ENCODE data around the gene ADI1. TPM values are rescaled to one million over a fixed set of nuclear protein-coding genes. Genes with fewer than 3 reads are reported as not detected.

Gene ADI1
- total and polyA plus RNA-seq, 2 of the 8 experiments (the other 6 are each of a cell fraction or from before 2014, with no cell fraction given), result 12.2 to 40.2 TPM

GRCh38 chr2:3459185-3460015 lies 59.9 kb downstream of the ADI1 start:
- H3K23me2 ChIP-seq (ENCODE audit: low read depth, low read length), result no peaks in the 10 kb centered on the region
- H2BK15ac ChIP-seq (ENCODE audit: low read length), result no peak overlapping the region
- H3K9me3 ChIP-seq (ENCODE audit: insufficient read depth in 2 of 2, low read depth in 1 of 2, low read length in 1 of 2), result no peaks in the 10 kb centered on the region
- no peak overlapping the region for H2BK12ac ChIP-seq (ENCODE audit: low read depth, low read length)
- no peaks in the 10 kb centered on the region; the same call in 1 of the 2 replicates for H3K79me1 ChIP-seq (ENCODE audit: low read depth, low read length)
- no peak overlapping the region for H3K18ac ChIP-seq (ENCODE audit: extremely low read depth, low read length)
- no peak overlapping the region for H3K14ac ChIP-seq (ENCODE audit: insufficient read length)
- H3K79me2 ChIP-seq (ENCODE audit: control insufficient read depth in 1 of 2, insufficient read depth in 2 of 2, low read length in 2 of 2), result no peaks in the 10 kb centered on the region
- no peak overlapping the region for H4K5ac ChIP-seq (ENCODE audit: insufficient read length, low read depth, low read length)
- no peak overlapping the region for H2AFZ ChIP-seq (ENCODE audit: low read length)
- H3K27ac ChIP-seq (ENCODE audit: low read depth, low read length), result no peak overlapping the region
- no peak overlapping the region for H3K56ac ChIP-seq (replicated peaks; ENCODE audit: insufficient read length, low read depth, low read length)
- H3K4me2 ChIP-seq (ENCODE audit: insufficient read depth in 1 of 2, low read depth in 2 of 2, low read length in 2 of 2), result no peak overlapping the region
- DNase-seq (ENCODE audit: low read depth in 1 of 2, low spot score in 2 of 2), result no peak
- no peak overlapping the region for H3K9ac ChIP-seq (replicated peaks in 1 of 4; ENCODE audit: extremely low read depth in 1 of 4, low read depth in 3 of 4, low read length in 3 of 4)
- H3K4ac ChIP-seq (replicated peaks; ENCODE audit: insufficient read length, low read depth, low read length), result no peak overlapping the region
- no peak overlapping the region for H2AK5ac ChIP-seq (ENCODE audit: low read depth, low read length)
- H4K20me1 ChIP-seq (replicated peaks in 1 of 2; ENCODE audit: control insufficient read depth in 1 of 2, insufficient read depth in 2 of 2, low read length in 2 of 2), result peaks cover 0 to 4% of the 10 kb centered on the region in 2 experiments
- peaks cover 5 to 10% (median 9%) of the 10 kb centered on the region in 4 experiments for H3K4me1 ChIP-seq (replicated peaks in 1 of 4; ENCODE audit: control insufficient read depth in 3 of 4, insufficient read depth in 4 of 4, low read length in 3 of 4)
- no peaks in the 10 kb centered on the region for H3K27me3 ChIP-seq (replicated peaks in 1 of 4; ENCODE audit: control insufficient read depth in 3 of 4, extremely low read depth in 1 of 4, insufficient read depth in 3 of 4, low read length in 3 of 4)
- no peak overlapping the region for H2BK20ac ChIP-seq (ENCODE audit: low read length)
- WGBS, 2 experiments (ENCODE audit: extremely low coverage in 1 of 2, insufficient coverage in 1 of 2, insufficient read length in 1 of 2, insufficient replicate concordance in 2 of 2, low coverage in 1 of 2, low lambda C conversion rate in 2 of 2, missing lambda C conversion rate in 1 of 2), result 88% methylated on average over 25 of the region's 25 CpGs; no CpG with 5 or more reads in 1 of the 2 experiments
- no peak overlapping the region for H3K4me3 ChIP-seq (ENCODE audit: extremely low read depth in 1 of 4, insufficient read depth in 2 of 4, low read depth in 3 of 4, low read length in 4 of 4)
- H3K23ac ChIP-seq (ENCODE audit: insufficient read length), result no peak overlapping the region
- POLR2A ChIA-PET (ENCODE audit: partially characterized antibody), result interaction anchor here (0.6 to 1.5 kb wide), 3 partner anchors 8 to 1449 kb away, joined by 3 read pairs; no protein-coding TSS in a partner anchor
- H2BK5ac ChIP-seq (ENCODE audit: low read depth, low read length), result no peak overlapping the region
- H4K91ac ChIP-seq (replicated peaks; ENCODE audit: insufficient read length, low read length), result no peak overlapping the region
- no peak overlapping the region for H2BK120ac ChIP-seq (replicated peaks; ENCODE audit: low read depth, low read length)
- FAIRE-seq, result no peak
- no peak for TF ChIP-seq ATF3 (IDR thresholded peaks at IDR 0.05; ENCODE audit: insufficient read depth, low read depth, low read length)
- TF ChIP-seq CTCF (IDR thresholded peaks at IDR 0.05; ENCODE audit: control extremely low read depth in 1 of 3, insufficient read depth in 1 of 3, low read depth in 1 of 3, low read length in 3 of 3), result peak; percentile 14 to 61 (median 42); a peak in 2 of 4 replicates
- peak; percentile 31; the same call in 1 of the 2 replicates for TF ChIP-seq TEAD4 (IDR thresholded peaks at IDR 0.05; ENCODE audit: low read depth, low read length)
- no peak for TF ChIP-seq POLR2AphosphoS5 (IDR thresholded peaks at IDR 0.05; ENCODE audit: low read depth, low read length)
- no peak for TF ChIP-seq CBX5 (IDR thresholded peaks at IDR 0.05; ENCODE audit: low read depth, low read length)
- TF ChIP-seq RAD21 (IDR thresholded peaks at IDR 0.05 in 1 of 2, conservative IDR thresholded peaks at IDR 0.05 in 1 of 2; ENCODE audit: low read depth in 2 of 2, low read length in 2 of 2), result peak; percentile 32 to 42; a peak in 2 of 4 replicates
- H4K8ac ChIP-seq (ENCODE audit: extremely low read depth, insufficient read depth, low read length), result peak overlapping the region; percentile 25; the same call in 1 of the 2 replicates
- CTCF ChIA-PET (ENCODE audit: partially characterized antibody), result interaction anchor here (1.1 to 12.1 kb wide), 11 partner anchors 7 to 192 kb away, joined by 4 to 152 read pairs (median 6); no protein-coding TSS in a partner anchor
- H3K36me3 ChIP-seq (ENCODE audit: control insufficient read depth in 2 of 4, insufficient read depth in 4 of 4, low read length in 3 of 4), result peaks cover 0 to 7% (median 2%) of the 10 kb centered on the region in 4 experiments; a peak in 1 of 8 replicates

Measured in H1 (cell line).